ENCODE data around the gene STX8.
A peak's percentile ranks its signal among the peaks of the same experiment; 100 is the strongest.
"Not testable (repeated sequence)": the region's sequence is repeated elsewhere in the genome, so short reads cannot be mapped to it uniquely, and the experiment has no call there.

The STX8 gene

GRCh38 chr17:9467518-9467917 lies 108.1 kb downstream of the STX8 start:
- H3K9me3 Mint-ChIP-seq = no peaks in the 10 kb centered on the region
- peaks cover 16% of the 10 kb centered on the region for H3K4me1 Mint-ChIP-seq
- ATAC-seq (ENCODE audit: low read depth) = no peak
- H3K27me3 Mint-ChIP-seq = no peaks in the 10 kb centered on the region
- no peak overlapping the region for H3K27ac Mint-ChIP-seq
- DNase-seq (ENCODE audit: low spot score in 2 of 2) = no peak
- peaks cover 6% of the 10 kb centered on the region for H3K36me3 Mint-ChIP-seq
- H3K4me3 Mint-ChIP-seq = no peak overlapping the region

GRCh38 chr17:9465210-9465921 lies 110.3 kb downstream of the STX8 start:
- no peaks in the 10 kb centered on the region for H3K9me3 Mint-ChIP-seq
- no peak overlapping the region for H3K4me3 Mint-ChIP-seq
- peaks cover 15% of the 10 kb centered on the region for H3K36me3 Mint-ChIP-seq
- no peak for DNase-seq (ENCODE audit: low spot score in 2 of 2)
- no peak for ATAC-seq (ENCODE audit: low read depth)
- no peaks in the 10 kb centered on the region for H3K27me3 Mint-ChIP-seq
- H3K4me1 Mint-ChIP-seq = peaks cover 13% of the 10 kb centered on the region
- H3K27ac Mint-ChIP-seq = no peak overlapping the region

- no peak overlapping the region for H3K4me3 Mint-ChIP-seq
- no peaks in the 10 kb centered on the region for H3K4me1 Mint-ChIP-seq
- peaks cover 20% of the 10 kb centered on the region for H3K36me3 Mint-ChIP-seq
- no peaks in the 10 kb centered on the region for H3K27me3 Mint-ChIP-seq
- ATAC-seq (ENCODE audit: low read depth) (no peak), DNase-seq (ENCODE audit: low spot score in 2 of 2) (no peak)
- H3K27ac Mint-ChIP-seq = no peak overlapping the region
- H3K9me3 Mint-ChIP-seq = peaks cover 2% of the 10 kb centered on the region
Observed at GRCh38 chr17:9457005-9457404, 118.6 kb downstream of the STX8 start.

GRCh38 chr17:9456330-9456729 lies 119.3 kb downstream of the STX8 start:
- ATAC-seq (ENCODE audit: low read depth) = no peak
- peaks cover 2% of the 10 kb centered on the region for H3K9me3 Mint-ChIP-seq
- no peaks in the 10 kb centered on the region for H3K27me3 Mint-ChIP-seq
- DNase-seq (ENCODE audit: low spot score in 2 of 2) = no peak
- H3K4me3 Mint-ChIP-seq = no peak overlapping the region
- H3K4me1 Mint-ChIP-seq = no peaks in the 10 kb centered on the region
- peaks cover 16% of the 10 kb centered on the region for H3K36me3 Mint-ChIP-seq
- H3K27ac Mint-ChIP-seq = no peak overlapping the region

GRCh38 chr17:9451934-9452333 lies 123.7 kb downstream of the STX8 start:
- H3K27ac Mint-ChIP-seq = no peak overlapping the region
- H3K27me3 Mint-ChIP-seq = no peaks in the 10 kb centered on the region
- no peak overlapping the region for H3K4me3 Mint-ChIP-seq
- no peaks in the 10 kb centered on the region for H3K4me1 Mint-ChIP-seq
- DNase-seq (ENCODE audit: low spot score in 2 of 2) (no peak), ATAC-seq (ENCODE audit: low read depth) (no peak)
- H3K36me3 Mint-ChIP-seq = peaks cover 10% of the 10 kb centered on the region
- H3K9me3 Mint-ChIP-seq = no peaks in the 10 kb centered on the region

- DNase-seq (ENCODE audit: low spot score in 2 of 2); H3K4me3 Mint-ChIP-seq; H3K27ac Mint-ChIP-seq; H3K27me3 Mint-ChIP-seq; H3K9me3 Mint-ChIP-seq; ATAC-seq (ENCODE audit: low read depth); H3K4me1 Mint-ChIP-seq: not testable (repeated sequence)
- H3K36me3 Mint-ChIP-seq = peaks cover 10% of the 10 kb centered on the region
Observed at GRCh38 chr17:9447298-9447697, 128.3 kb downstream of the STX8 start.

GRCh38 chr17:9446528-9446927 lies 129.1 kb downstream of the STX8 start:
- H3K4me1 Mint-ChIP-seq = no peaks in the 10 kb centered on the region
- no peak for DNase-seq (ENCODE audit: low spot score in 2 of 2)
- H3K36me3 Mint-ChIP-seq = peaks cover 15% of the 10 kb centered on the region
- H3K4me3 Mint-ChIP-seq = no peak overlapping the region
- no peaks in the 10 kb centered on the region for H3K27me3 Mint-ChIP-seq
- ATAC-seq (ENCODE audit: low read depth) = no peak
- no peaks in the 10 kb centered on the region for H3K9me3 Mint-ChIP-seq
- no peak overlapping the region for H3K27ac Mint-ChIP-seq

- no peak for ATAC-seq (ENCODE audit: low read depth)
- Mint-ChIP-seq H3K9me3 (no peaks in the 10 kb centered on the region), H3K4me3 (no peak overlapping the region), H3K36me3 (peaks cover 16% of the 10 kb centered on the region), H3K27me3 (no peaks in the 10 kb centered on the region), H3K4me1 (no peaks in the 10 kb centered on the region), H3K27ac (no peak overlapping the region)
- no peak for DNase-seq (ENCODE audit: low spot score in 2 of 2)
Observed at GRCh38 chr17:9445424-9445823, 130.2 kb downstream of the STX8 start.

- Mint-ChIP-seq H3K9me3 (no peaks in the 10 kb centered on the region), H3K36me3 (peaks cover 18% of the 10 kb centered on the region), H3K27ac (no peak overlapping the region), H3K27me3 (no peaks in the 10 kb centered on the region), H3K4me3 (no peak overlapping the region), H3K4me1 (no peaks in the 10 kb centered on the region)
- DNase-seq (ENCODE audit: low spot score in 2 of 2) (no peak), ATAC-seq (ENCODE audit: low read depth) (no peak)
Observed at GRCh38 chr17:9444687-9445086, 130.9 kb downstream of the STX8 start.

- Mint-ChIP-seq H3K4me1 (no peaks in the 10 kb centered on the region), H3K9me3 (no peaks in the 10 kb centered on the region), H3K27me3 (no peaks in the 10 kb centered on the region), H3K4me3 (no peak overlapping the region), H3K36me3 (peaks cover 18% of the 10 kb centered on the region), H3K27ac (no peak overlapping the region)
- ATAC-seq (ENCODE audit: low read depth) (no peak), DNase-seq (ENCODE audit: low spot score in 2 of 2) (no peak)
Observed at GRCh38 chr17:9443811-9444210, 131.8 kb downstream of the STX8 start.

GRCh38 chr17:9439851-9440250 lies 135.8 kb downstream of the STX8 start:
- Mint-ChIP-seq H3K4me3 (no peak overlapping the region), H3K36me3 (peaks cover 27% of the 10 kb centered on the region), H3K27me3 (no peaks in the 10 kb centered on the region), H3K27ac (no peak overlapping the region), H3K4me1 (peaks cover 3% of the 10 kb centered on the region), H3K9me3 (no peaks in the 10 kb centered on the region)
- DNase-seq (ENCODE audit: low spot score in 2 of 2) = no peak
- no peak for ATAC-seq (ENCODE audit: low read depth)

- H3K36me3 Mint-ChIP-seq = peaks cover 28% of the 10 kb centered on the region
- no peak overlapping the region for H3K27ac Mint-ChIP-seq
- no peak for ATAC-seq (ENCODE audit: low read depth)
- no peak overlapping the region for H3K4me3 Mint-ChIP-seq
- no peak for DNase-seq (ENCODE audit: low spot score in 2 of 2)
- no peaks in the 10 kb centered on the region for H3K27me3 Mint-ChIP-seq
- peaks cover 22% of the 10 kb centered on the region for H3K4me1 Mint-ChIP-seq
- no peaks in the 10 kb centered on the region for H3K9me3 Mint-ChIP-seq
Observed at GRCh38 chr17:9436630-9437029, 139.0 kb downstream of the STX8 start.

- no peak overlapping the region for H3K4me3 Mint-ChIP-seq
- peaks cover 22% of the 10 kb centered on the region for H3K4me1 Mint-ChIP-seq
- H3K27ac Mint-ChIP-seq = no peak overlapping the region
- peaks cover 20% of the 10 kb centered on the region for H3K36me3 Mint-ChIP-seq
- no peaks in the 10 kb centered on the region for H3K27me3 Mint-ChIP-seq
- ATAC-seq (ENCODE audit: low read depth) (no peak), DNase-seq (ENCODE audit: low spot score in 2 of 2) (no peak)
- H3K9me3 Mint-ChIP-seq = no peaks in the 10 kb centered on the region
Observed at GRCh38 chr17:9435165-9435564, 140.5 kb downstream of the STX8 start.

GRCh38 chr17:9434642-9435057 lies 141.0 kb downstream of the STX8 start:
- DNase-seq (ENCODE audit: low spot score in 2 of 2) = no peak
- Mint-ChIP-seq H3K4me3 (no peak overlapping the region), H3K36me3 (peaks cover 19% of the 10 kb centered on the region), H3K27me3 (no peaks in the 10 kb centered on the region), H3K27ac (no peak overlapping the region), H3K4me1 (peaks cover 22% of the 10 kb centered on the region), H3K9me3 (no peaks in the 10 kb centered on the region)
- ATAC-seq (ENCODE audit: low read depth) = no peak

GRCh38 chr17:9432934-9433421 lies 142.6 kb downstream of the STX8 start:
- Mint-ChIP-seq H3K4me3 (peak overlapping the region; percentile 67), H3K27ac (peak overlapping the region; percentile 68)

More at GRCh38 chr17:9432934-9433421, 142.6 kb downstream of the STX8 start:
- Mint-ChIP-seq H3K9me3 (no peaks in the 10 kb centered on the region), H3K4me1 (peaks cover 22% of the 10 kb centered on the region), H3K27me3 (no peaks in the 10 kb centered on the region), H3K36me3 (peaks cover 19% of the 10 kb centered on the region)
- ATAC-seq (ENCODE audit: low read depth) (peak; percentile 38), DNase-seq (ENCODE audit: low spot score in 2 of 2) (no peak)

All from memory B cell (primary cell).